ENCODE measurements around the gene USP48.
"Not testable (repeated sequence)": the region's sequence is repeated elsewhere in the genome, so short reads cannot be mapped to it uniquely, and the experiment has no call there.

USP48 gene

GRCh38 chr1:21774835-21775549 lies 8.0 kb downstream of the USP48 start:
- Histone ChIP-seq H2AFZ (ENCODE audit: low read length) (no peak overlapping the region), H3K36me3 (replicated peaks; ENCODE audit: insufficient read depth, low read length) (no peaks in the 10 kb centered on the region), H3F3A (ENCODE audit: insufficient read depth, low read length) (peaks cover 12% of the 10 kb centered on the region), H3K79me2 (ENCODE audit: low read length) (peaks cover 99% of the 10 kb centered on the region), H3K27me3 (replicated peaks; ENCODE audit: insufficient read depth, low read length) (no peaks in the 10 kb centered on the region), H3K9me3 (replicated peaks; ENCODE audit: insufficient read depth, low read length) (no peaks in the 10 kb centered on the region), H3K4me2 (ENCODE audit: low read depth, low read length) (no peak overlapping the region), H3K9me2 (replicated peaks; ENCODE audit: insufficient read depth, low read length) (no peaks in the 10 kb centered on the region), H3K27ac (ENCODE audit: low read length) (no peak overlapping the region), H3K4me1 (ENCODE audit: low read length) (peaks cover 9% of the 10 kb centered on the region), H4K20me1 (ENCODE audit: insufficient read depth, low read length) (peaks cover 49% of the 10 kb centered on the region), H3K9ac (ENCODE audit: low read length) (no peak overlapping the region), H3K4me3 (ENCODE audit: low read length) (no peak overlapping the region)
- TF ChIP-seq EZH2 (optimal IDR thresholded peaks at IDR 0.05; ENCODE audit: low read depth, low read length) (no peak), CTCF (IDR thresholded peaks at IDR 0.05; ENCODE audit: low read length) (no peak), EZH2phosphoT487 (IDR thresholded peaks at IDR 0.05; ENCODE audit: low read length) (no peak)
- DNase-seq: no peak

GRCh38 chr1:21773585-21773984 lies 9.4 kb downstream of the USP48 start:
- Histone ChIP-seq H2AFZ (ENCODE audit: low read length) (no peak overlapping the region), H3F3A (ENCODE audit: insufficient read depth, low read length) (peaks cover 12% of the 10 kb centered on the region), H3K27me3 (replicated peaks; ENCODE audit: insufficient read depth, low read length) (no peaks in the 10 kb centered on the region), H3K36me3 (replicated peaks; ENCODE audit: insufficient read depth, low read length) (no peaks in the 10 kb centered on the region), H3K4me2 (ENCODE audit: low read depth, low read length) (peak overlapping the region; percentile 23; the same call in 1 of the 2 replicates), H3K79me2 (ENCODE audit: low read length) (peaks cover 99% of the 10 kb centered on the region), H3K27ac (ENCODE audit: low read length) (peak overlapping the region; percentile 45; the same call in 1 of the 2 replicates), H3K4me1 (ENCODE audit: low read length) (peaks cover 4% of the 10 kb centered on the region; the same call in 1 of the 2 replicates), H3K9me2 (replicated peaks; ENCODE audit: insufficient read depth, low read length) (no peaks in the 10 kb centered on the region), H4K20me1 (ENCODE audit: insufficient read depth, low read length) (peaks cover 57% of the 10 kb centered on the region), H3K4me3 (ENCODE audit: low read length) (no peak overlapping the region), H3K9me3 (replicated peaks; ENCODE audit: insufficient read depth, low read length) (no peaks in the 10 kb centered on the region), H3K9ac (ENCODE audit: low read length) (no peak overlapping the region)
- no peak for TF ChIP-seq CTCF (IDR thresholded peaks at IDR 0.05; ENCODE audit: low read length)
- no peak for TF ChIP-seq EZH2phosphoT487 (IDR thresholded peaks at IDR 0.05; ENCODE audit: low read length)
- TF ChIP-seq EZH2 (optimal IDR thresholded peaks at IDR 0.05; ENCODE audit: low read depth, low read length): no peak
- DNase-seq: peak; percentile 85

GRCh38 chr1:21771672-21772071 lies 11.3 kb downstream of the USP48 start:
- not testable (repeated sequence) for H3K36me3 ChIP-seq (replicated peaks; ENCODE audit: insufficient read depth, low read length); H3K27me3 ChIP-seq (replicated peaks; ENCODE audit: insufficient read depth, low read length); H3K4me1 ChIP-seq (ENCODE audit: low read length); H3K9me2 ChIP-seq (replicated peaks; ENCODE audit: insufficient read depth, low read length); H3K9me3 ChIP-seq (replicated peaks; ENCODE audit: insufficient read depth, low read length); H3K9ac ChIP-seq (ENCODE audit: low read length); H3K27ac ChIP-seq (ENCODE audit: low read length); H3K4me2 ChIP-seq (ENCODE audit: low read depth, low read length); H3K4me3 ChIP-seq (ENCODE audit: low read length); DNase-seq; H2AFZ ChIP-seq (ENCODE audit: low read length)
- H3K79me2 ChIP-seq (ENCODE audit: low read length): peaks cover 99% of the 10 kb centered on the region
- H4K20me1 ChIP-seq (ENCODE audit: insufficient read depth, low read length): peaks cover 54% of the 10 kb centered on the region
- peaks cover 12% of the 10 kb centered on the region for H3F3A ChIP-seq (ENCODE audit: insufficient read depth, low read length)

GRCh38 chr1:21770602-21771001 lies 12.3 kb downstream of the USP48 start:
- H3K9me3 ChIP-seq (replicated peaks; ENCODE audit: insufficient read depth, low read length); H3K9ac ChIP-seq (ENCODE audit: low read length); H3K4me1 ChIP-seq (ENCODE audit: low read length); H2AFZ ChIP-seq (ENCODE audit: low read length); H3K4me3 ChIP-seq (ENCODE audit: low read length); H3K4me2 ChIP-seq (ENCODE audit: low read depth, low read length); H3F3A ChIP-seq (ENCODE audit: insufficient read depth, low read length); H3K36me3 ChIP-seq (replicated peaks; ENCODE audit: insufficient read depth, low read length); DNase-seq; H3K27me3 ChIP-seq (replicated peaks; ENCODE audit: insufficient read depth, low read length); H3K9me2 ChIP-seq (replicated peaks; ENCODE audit: insufficient read depth, low read length); H3K27ac ChIP-seq (ENCODE audit: low read length): not testable (repeated sequence)
- H3K79me2 ChIP-seq (ENCODE audit: low read length): peaks cover 99% of the 10 kb centered on the region
- H4K20me1 ChIP-seq (ENCODE audit: insufficient read depth, low read length): peaks cover 56% of the 10 kb centered on the region
